Erythroblast (primary cell): ENCODE measurements around the gene PARK7.

Source experiments
- DNase-seq, 2 experiments: peaks; one replicate each; lab custom pipeline; 2025; lab: John Stamatoyannopoulos, UW
- GATA1 ChIP-seq: IDR thresholded peaks from 2 replicates; pipeline ENCODE4 v1.6.1; 2011; ENCODE audit warnings: low read depth, mild to moderate bottlenecking, control low read depth, low read length, moderate library complexity
- POLR2A ChIP-seq: IDR thresholded peaks from 2 replicates; pipeline ENCODE4 v1.6.1; 2011; ENCODE audit warnings: mild to moderate bottlenecking, low read length

PARK7 gene

GRCh38 chr1:7984811-7985210, 23.3 kb downstream of the PARK7 start:
- TF ChIP-seq POLR2A (no peak), GATA1 (no peak)
- no peak for DNase-seq

- no peak for DNase-seq
- TF ChIP-seq POLR2A (no peak), GATA1 (no peak)
Observed at GRCh38 chr1:7985851-7986612, 24.5 kb downstream of the PARK7 start.

- no peak for DNase-seq
- no peak for TF ChIP-seq POLR2A
- no peak for TF ChIP-seq GATA1
Observed at GRCh38 chr1:7987528-7987927, 26.0 kb downstream of the PARK7 start.

GRCh38 chr1:7988576-7988975, 27.1 kb downstream of the PARK7 start:
- no peak for DNase-seq
- TF ChIP-seq POLR2A (no peak), GATA1 (no peak)

- no peak for DNase-seq
- TF ChIP-seq GATA1 (no peak), POLR2A (no peak)
Observed at GRCh38 chr1:7989762-7990428, 28.4 kb downstream of the PARK7 start.

GRCh38 chr1:7991504-7992440, 30.3 kb downstream of the PARK7 start:
- DNase-seq: no peak
- TF ChIP-seq GATA1: no peak
- no peak for TF ChIP-seq POLR2A

- TF ChIP-seq GATA1 (no peak), POLR2A (no peak)
Observed at GRCh38 chr1:7992885-7993284, 31.4 kb downstream of the PARK7 start.

GRCh38 chr1:7993593-7994479, 32.3 kb downstream of the PARK7 start:
- TF ChIP-seq POLR2A (no peak), GATA1 (no peak)
- DNase-seq: no peak

More at GRCh38 chr1:7992885-7993284, 31.4 kb downstream of the PARK7 start:
- no peak for DNase-seq

- TF ChIP-seq POLR2A: no peak
- TF ChIP-seq GATA1: no peak
Observed at GRCh38 chr1:7994827-7995226, 33.3 kb downstream of the PARK7 start.

GRCh38 chr1:7995437-7995836, 33.9 kb downstream of the PARK7 start:
- TF ChIP-seq POLR2A: no peak
- no peak for TF ChIP-seq GATA1
- no peak for DNase-seq

More at GRCh38 chr1:7994827-7995226, 33.3 kb downstream of the PARK7 start:
- DNase-seq: no peak

- DNase-seq: no peak
Observed at GRCh38 chr1:8002329-8002910, 40.9 kb downstream of the PARK7 start.

GRCh38 chr1:8002921-8003320, 41.4 kb downstream of the PARK7 start:
- TF ChIP-seq POLR2A: no peak
- TF ChIP-seq GATA1: no peak
- no peak for DNase-seq

More at GRCh38 chr1:8002329-8002910, 40.9 kb downstream of the PARK7 start:
- no peak for TF ChIP-seq POLR2A
- TF ChIP-seq GATA1: no peak
